ENCODE measurements around the gene INPP5K.
"Not testable (repeated sequence)": the region's sequence is repeated elsewhere in the genome, so short reads cannot be mapped to it uniquely, and the experiment has no call there.

INPP5K gene

GRCh38 chr17:1516388-1517161, at the start of gene INPP5K:
Gene INPP5K (minus strand): TSS chr17:1516612. CDS start chr17:1516499, 113 bp downstream.
- peak; percentile 100 for DNase-seq (ENCODE audit: low spot score)

GRCh38 chr17:1565877-1566276, 49.5 kb upstream of the INPP5K start:
- DNase-seq (ENCODE audit: low spot score): no peak

GRCh38 chr17:1563786-1564613, 47.6 kb upstream of the INPP5K start:
- DNase-seq (ENCODE audit: low spot score): no peak

- DNase-seq (ENCODE audit: low spot score): not testable (repeated sequence)
Measured at GRCh38 chr17:1563471-1563785, 47.0 kb upstream of the INPP5K start.

GRCh38 chr17:1562176-1562643, 45.8 kb upstream of the INPP5K start:
- DNase-seq (ENCODE audit: low spot score): peak; percentile 74

GRCh38 chr17:1561420-1562175, 45.2 kb upstream of the INPP5K start:
- peak; percentile 70 for DNase-seq (ENCODE audit: low spot score)

DNA sequence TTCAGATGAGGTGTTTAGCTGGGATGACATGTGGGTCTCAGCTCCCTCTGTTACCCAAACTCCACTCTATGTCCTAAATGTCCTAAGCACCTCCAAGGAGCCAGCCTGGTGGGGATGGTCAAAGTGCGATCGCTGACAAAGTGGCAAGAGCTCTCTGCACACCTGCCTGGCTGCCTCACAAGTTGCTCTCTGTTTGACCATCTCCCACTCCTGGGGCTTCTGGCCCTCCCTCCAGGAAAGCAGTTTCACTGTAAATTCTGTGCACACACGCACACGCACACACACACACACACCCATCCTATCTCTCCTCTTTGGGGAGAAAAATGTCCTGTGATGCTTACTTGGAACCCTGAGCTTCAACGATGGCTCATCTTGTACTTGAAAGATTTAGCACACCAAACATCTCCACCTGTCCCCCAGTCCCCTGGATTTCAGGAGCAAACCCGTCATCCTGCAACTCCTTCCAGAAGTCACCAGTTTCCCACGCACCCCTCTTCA, 44.5 kb upstream of the INPP5K start:
- no peak for DNase-seq (ENCODE audit: low spot score)

DNA sequence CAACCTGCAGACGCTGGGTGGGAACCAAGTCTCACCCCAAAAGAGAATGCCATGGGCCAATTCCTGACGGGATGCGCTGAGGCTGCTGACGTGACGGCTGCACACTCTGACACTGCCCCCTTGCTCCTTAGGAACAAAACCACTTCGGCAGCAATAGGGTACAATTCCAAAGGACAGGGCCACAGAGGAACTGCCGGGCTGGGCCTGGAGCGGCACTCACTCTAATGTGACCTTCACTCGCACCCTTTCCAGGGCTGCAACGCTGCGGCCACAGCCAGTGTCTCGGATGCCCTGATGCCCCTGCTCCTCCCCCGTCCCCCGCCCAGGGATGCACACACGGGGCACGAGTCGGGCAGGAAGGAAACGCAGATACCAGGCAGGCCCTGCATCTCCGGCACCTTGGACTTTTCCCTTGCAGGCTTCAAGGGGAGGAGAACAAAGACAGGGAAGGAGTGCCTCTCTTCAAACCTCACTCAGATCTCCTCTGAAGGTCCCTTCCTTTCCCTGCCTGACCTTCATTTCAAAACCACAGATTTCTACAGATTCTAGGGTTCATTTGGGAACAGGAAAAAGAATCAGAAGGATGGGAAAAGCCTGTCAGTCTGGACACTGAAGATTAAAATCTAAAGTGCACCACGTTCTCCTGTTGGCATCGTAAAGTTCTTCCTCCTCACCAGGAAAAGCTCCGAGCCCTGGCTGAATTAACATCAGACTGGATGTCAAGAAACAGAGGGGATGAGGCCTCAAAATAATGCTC, 43.9 kb upstream of the INPP5K start:
- DNase-seq (ENCODE audit: low spot score): no peak

- DNase-seq (ENCODE audit: low spot score): no peak
Measured at GRCh38 chr17:1559047-1560043, 42.9 kb upstream of the INPP5K start.

GRCh38 chr17:1558401-1558800, 42.0 kb upstream of the INPP5K start:
- DNase-seq (ENCODE audit: low spot score): no peak

- no peak for DNase-seq (ENCODE audit: low spot score)
Measured at GRCh38 chr17:1557355-1558095, 41.1 kb upstream of the INPP5K start.

DNA sequence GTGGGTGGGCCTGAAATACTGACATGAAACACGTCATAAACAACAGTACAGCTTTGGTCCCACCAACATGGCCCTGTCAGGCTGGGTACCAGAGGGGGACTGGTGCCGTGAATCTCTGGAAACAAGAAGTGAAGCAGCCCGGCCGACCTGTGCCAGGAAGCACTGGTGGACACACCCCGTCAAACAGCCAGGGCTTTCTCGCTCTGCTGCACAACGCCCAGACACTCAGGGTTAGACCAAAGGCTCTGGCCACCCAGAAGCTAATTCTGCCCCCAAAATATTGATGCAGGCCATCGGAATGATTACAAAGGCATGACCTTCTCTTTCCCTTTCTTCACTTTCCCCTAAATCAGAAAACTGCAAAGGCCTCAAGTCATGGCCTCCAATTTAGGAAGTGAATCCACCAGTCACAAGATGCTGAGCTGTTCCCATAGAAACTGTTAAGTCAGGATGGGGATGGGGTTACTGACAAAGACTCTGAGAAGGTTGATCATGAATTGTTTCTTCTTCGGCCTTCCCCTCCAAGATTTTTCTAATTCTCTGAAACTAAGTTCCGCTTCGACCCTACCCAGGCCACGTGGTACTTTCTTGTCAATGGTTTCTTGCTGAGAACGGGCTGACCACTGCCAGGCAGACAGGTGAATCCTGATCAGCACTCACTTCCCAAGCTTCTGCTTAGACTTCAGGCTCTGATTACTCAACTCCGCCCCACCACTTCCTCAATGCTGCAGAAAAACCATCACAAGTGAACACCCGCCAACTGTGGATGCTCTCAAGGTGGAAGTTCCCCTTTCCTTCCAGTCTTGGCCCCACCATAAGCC, 39.4 kb upstream of the INPP5K start:
- DNase-seq (ENCODE audit: low spot score): no peak

DNA sequence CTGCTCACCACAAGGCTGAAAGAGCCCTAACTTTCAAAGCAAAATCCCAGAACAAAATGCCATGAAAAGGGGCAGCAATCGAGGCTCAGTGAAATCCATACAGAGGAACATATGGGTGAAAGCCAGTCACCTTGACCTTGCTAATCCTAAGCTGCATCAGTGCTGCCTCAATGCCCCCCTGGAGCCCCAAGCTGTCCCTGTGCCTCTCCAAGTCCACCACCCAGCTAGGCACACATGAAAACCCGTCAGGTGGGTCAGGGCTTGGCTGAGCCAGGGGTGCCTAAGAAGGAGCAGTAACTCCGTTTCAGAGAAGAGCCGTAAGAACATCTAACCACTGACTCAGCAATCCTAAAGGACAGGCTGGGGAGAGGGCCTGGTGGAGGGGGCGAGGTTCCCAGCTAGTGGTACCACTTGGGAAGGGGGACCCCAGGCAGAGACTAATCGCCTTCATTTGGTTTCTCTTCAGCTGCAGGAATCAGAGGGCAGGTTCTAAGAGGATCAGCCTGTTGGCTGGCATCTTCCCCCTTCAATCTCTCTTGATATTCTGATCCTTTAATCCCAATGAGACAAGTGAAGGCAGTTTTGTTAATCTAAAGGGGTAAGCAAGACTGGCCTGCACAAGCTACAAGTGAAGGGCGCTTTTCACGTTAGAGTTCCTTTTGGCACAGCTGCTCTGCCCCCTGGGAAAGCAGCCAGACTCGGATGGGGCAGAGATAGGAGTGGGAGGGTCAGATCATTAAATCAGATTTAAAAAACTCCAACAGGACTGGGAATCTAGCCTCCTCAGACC, 38.5 kb upstream of the INPP5K start:
- no peak for DNase-seq (ENCODE audit: low spot score)

DNA sequence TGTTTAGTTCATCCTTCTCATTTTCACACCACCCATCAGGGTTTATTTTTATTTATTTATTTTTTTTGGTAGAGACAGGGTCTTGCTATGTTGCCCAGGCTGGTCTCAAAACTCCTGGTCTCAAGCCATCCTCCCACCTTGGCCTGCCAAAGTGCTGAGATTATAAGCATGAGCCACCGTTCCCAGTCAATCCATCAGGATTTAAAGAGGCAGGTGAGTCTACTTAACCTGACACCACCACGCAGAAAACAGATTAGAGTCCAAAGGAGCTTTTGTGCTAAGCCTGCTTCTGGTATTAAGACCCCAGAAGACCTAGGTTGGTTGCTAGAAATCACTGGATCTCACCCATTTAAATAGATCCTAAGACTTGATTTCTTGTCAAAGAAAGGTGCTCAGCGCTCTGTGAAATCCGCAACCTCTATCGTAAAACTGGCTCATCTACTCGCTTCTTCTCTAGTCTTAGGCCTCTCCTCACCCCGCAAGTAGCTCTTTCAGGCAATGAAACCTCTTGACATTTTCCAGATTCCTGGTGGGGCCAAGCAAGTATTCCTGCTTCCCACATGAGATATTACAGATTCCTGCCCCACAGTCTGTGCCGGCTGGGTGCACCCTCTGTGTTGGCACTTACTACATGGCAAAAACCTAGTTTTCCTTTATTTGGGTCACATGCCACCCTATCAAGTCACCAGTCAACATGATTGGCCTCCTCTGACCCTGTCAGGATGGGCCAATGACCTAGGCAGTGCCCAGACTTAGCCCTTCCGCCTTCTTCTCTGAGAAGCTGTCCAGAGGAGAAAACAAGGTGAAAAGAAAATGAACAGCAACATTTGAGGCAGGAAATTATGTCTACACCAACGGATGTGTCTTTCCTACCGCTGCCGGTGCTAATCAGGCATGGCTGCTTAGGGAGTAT, 37.2 kb upstream of the INPP5K start:
- DNase-seq (ENCODE audit: low spot score): no peak

- no peak for DNase-seq (ENCODE audit: low spot score)
Measured at GRCh38 chr17:1552932-1553331, 36.5 kb upstream of the INPP5K start.

DNA sequence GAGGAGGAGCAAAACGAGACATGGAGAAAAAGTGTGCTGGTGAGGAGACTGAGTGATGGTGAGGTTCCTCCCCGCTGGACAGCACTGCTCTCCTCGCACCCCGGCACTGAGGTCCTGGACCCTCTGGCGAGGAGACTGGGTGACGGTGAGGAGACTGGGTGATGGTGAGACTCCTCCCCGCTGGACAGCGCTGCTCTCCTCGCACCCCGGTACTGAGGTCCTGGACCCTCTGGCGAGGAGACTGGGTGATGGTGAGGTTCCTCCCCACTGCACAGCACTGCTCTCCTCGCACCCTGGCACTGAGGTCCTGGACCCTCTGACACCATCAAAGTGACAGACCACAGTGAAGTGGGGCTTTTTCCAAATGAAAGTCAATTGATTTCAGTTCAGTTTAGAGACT, 35.3 kb upstream of the INPP5K start:
- no peak for DNase-seq (ENCODE audit: low spot score)

DNA sequence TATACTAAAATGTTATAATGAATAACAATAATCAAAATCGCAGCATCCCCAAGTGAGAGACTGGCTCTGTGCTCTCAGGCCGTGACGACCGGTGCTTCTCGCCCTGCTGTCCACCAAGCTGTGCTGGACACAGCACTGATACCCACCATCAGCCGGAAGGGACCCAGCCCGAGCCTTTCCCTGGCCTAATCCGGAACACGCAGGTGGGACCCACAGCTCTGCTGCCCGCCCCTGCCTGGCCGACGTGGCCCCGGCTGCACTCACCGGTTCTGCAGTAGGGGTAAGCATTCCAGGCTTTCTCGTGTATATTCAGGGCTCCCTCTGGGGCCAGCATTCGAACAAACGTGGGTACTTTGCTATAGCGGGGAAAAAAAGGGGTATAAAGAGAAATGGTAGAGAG, 31.6 kb upstream of the INPP5K start:
- DNase-seq (ENCODE audit: low spot score): no peak
